ENCODE measurements around the gene HGS. TPM values are rescaled to one million over a fixed set of nuclear protein-coding genes. Genes with fewer than 3 reads are reported as not detected.

HGS gene
- total and polyA plus RNA-seq, 2 of the 13 experiments (the other 11 are each of a cell fraction or from before 2014, with no cell fraction given) = 73.3 to 78.1 TPM

- no peak; the same call in 1 of the 2 replicates for TF ChIP-seq ZNF367 (CRISPR knock-in tag; IDR thresholded peaks at IDR 0.05; ENCODE audit: borderline replicate concordance)
- peak; percentile 85; the same call in 1 of the 2 replicates for TF ChIP-seq KLF6 (CRISPR knock-in tag; IDR thresholded peaks at IDR 0.05)
- no peak for TF ChIP-seq GTF2F1 (IDR thresholded peaks at IDR 0.05; ENCODE audit: low read length)
- TF ChIP-seq TBX3 (IDR thresholded peaks at IDR 0.05; ENCODE audit: borderline replicate concordance) = peak; percentile 24; the same call in 1 of the 2 replicates
- no peak for TF ChIP-seq ZNF496 (CRISPR knock-in tag; IDR thresholded peaks at IDR 0.05; ENCODE audit: insufficient replicate concordance)
- TF ChIP-seq SMARCC2 (IDR thresholded peaks at IDR 0.05) = no peak
- peak; percentile 94 for TF ChIP-seq AGO2 (optimal IDR thresholded peaks at IDR 0.05; ENCODE audit: low read depth, low read length)
- TF ChIP-seq ATF2 (CRISPR knock-in tag; IDR thresholded peaks at IDR 0.05) = peak; percentile 69
- TF ChIP-seq ZSCAN5A (CRISPR knock-in tag; IDR thresholded peaks at IDR 0.05; ENCODE audit: borderline replicate concordance) = peak; percentile 80; the same call in 1 of the 2 replicates
- no peak; the same call in 1 of the 2 replicates for TF ChIP-seq ZBTB3 (CRISPR knock-in tag; IDR thresholded peaks at IDR 0.05; ENCODE audit: borderline replicate concordance, low read depth)
- TF ChIP-seq RAD51 (IDR thresholded peaks at IDR 0.05; ENCODE audit: borderline replicate concordance) = no peak
- no peak; the same call in 1 of the 2 replicates for TF ChIP-seq ZNF629 (CRISPR knock-in tag; conservative IDR thresholded peaks at IDR 0.05)
- TF ChIP-seq MXD3 (CRISPR knock-in tag; IDR thresholded peaks at IDR 0.05) = peak; percentile 37; the same call in 1 of the 2 replicates
- TF ChIP-seq NFE2 (CRISPR knock-in tag; IDR thresholded peaks at IDR 0.05) = no peak
- TF ChIP-seq KDM1A (CRISPR knock-in tag; IDR thresholded peaks at IDR 0.05) = no peak
- TF ChIP-seq ZNF543 (CRISPR knock-in tag; IDR thresholded peaks at IDR 0.05) = peak; percentile 34; the same call in 1 of the 2 replicates
- TF ChIP-seq NPAS2 (CRISPR knock-in tag; IDR thresholded peaks at IDR 0.05; ENCODE audit: borderline replicate concordance) = no peak
- no peak for TF ChIP-seq ZNF317 (CRISPR knock-in tag; IDR thresholded peaks at IDR 0.05)
- TF ChIP-seq HNRNPL (IDR thresholded peaks at IDR 0.05; ENCODE audit: low read depth, low read length) = peak; percentile 96
- TF ChIP-seq IKZF5 (CRISPR knock-in tag; IDR thresholded peaks at IDR 0.05) = peak; percentile 76
- 0 out of 2 replicates have a peak, but pooled peaks have one; percentile 66 for TF ChIP-seq PRDM4 (CRISPR knock-in tag; IDR thresholded peaks at IDR 0.05; ENCODE audit: borderline replicate concordance)
- peak; percentile 88 for TF ChIP-seq EED (CRISPR knock-in tag; IDR thresholded peaks at IDR 0.05)
- no peak for TF ChIP-seq ZEB1 (IDR thresholded peaks at IDR 0.05; ENCODE audit: insufficient replicate concordance, low read depth)
These were observed 30.0 kb downstream of the HGS start (continued) for GRCh38 chr17:81713556-81714411.
